Measurements from ENCODE around the gene MPI.

GRCh38 chr15:74928771-74929198 is 38.9 kb downstream of the MPI start:
- TF ChIP-seq CTCF (IDR thresholded peaks at IDR 0.05; ENCODE audit: low read depth, low read length) (no peak), MYC (IDR thresholded peaks at IDR 0.05; ENCODE audit: low read depth, low read length) (no peak), POLR2A (IDR thresholded peaks at IDR 0.05; ENCODE audit: extremely low read depth, insufficient read length) (no peak)

Measured in NB4 (cell line).